GM12878 (cell line): ENCODE data around the gene CA5A. TPM values are rescaled to one million over a fixed set of nuclear protein-coding genes. Genes with fewer than 3 reads are reported as not detected.

Experiments used
- BACH1 ChIP-seq: fragments of 450-650 bp; IDR thresholded peaks from 2 replicates; pipeline ENCODE4 v1.6.1; 2017; ENCODE audit warnings: mild to moderate bottlenecking, borderline replicate concordance
- BRCA1 ChIP-seq: IDR thresholded peaks from 2 replicates; pipeline ENCODE4 v1.6.1; 2011; ENCODE audit warnings: low read depth, low read length, improper control_type of control experiment
- CHD4 ChIP-seq: fragments of 200-600 bp; sonication (generic); IDR thresholded peaks from 2 replicates; pipeline ENCODE4 v1.6.1; 2016; ENCODE audit warnings: mild to moderate bottlenecking
- GATAD2B ChIP-seq: fragments of 450-650 bp; conservative IDR thresholded peaks from 2 replicates; pipeline ENCODE4 v1.6.1; 2017; ENCODE audit warnings: low read depth, mild to moderate bottlenecking, moderate library complexity
- IKZF2 ChIP-seq, 2 experiments: fragments of 450-650 bp; IDR thresholded peaks; 2 replicates each; pipeline ENCODE4 v1.6.1; 2017; ENCODE audit warnings: mild to moderate bottlenecking in 2 of 2, moderate library complexity in 2 of 2
- LARP7 ChIP-seq: fragments of 450-650 bp; IDR thresholded peaks from 2 replicates; pipeline ENCODE4 v1.6.1; 2017; ENCODE audit warnings: mild to moderate bottlenecking
- MYC ChIP-seq: IDR thresholded peaks from 2 replicates; pipeline ENCODE4 v1.6.1; 2011; ENCODE audit warnings: mild to moderate bottlenecking, low read length, moderate library complexity, inconsistent platforms; ENCODE audit not compliant: insufficient read depth, insufficient replicate concordance, insufficient read length, severe bottlenecking
- NR2F1 ChIP-seq: fragments of 450-650 bp; conservative IDR thresholded peaks from 2 replicates; pipeline ENCODE4 v1.6.1; 2017; ENCODE audit warnings: mild to moderate bottlenecking
- POLR2A ChIP-seq: IDR thresholded peaks from 2 replicates; pipeline ENCODE4 v1.6.1; 2011; ENCODE audit warnings: low read depth, mild to moderate bottlenecking, low read length
- POLR2AphosphoS2 ChIP-seq: IDR thresholded peaks from 2 replicates; pipeline ENCODE4 v1.6.1; 2011; ENCODE audit warnings: low read depth, mild to moderate bottlenecking, low read length, improper control_type of control experiment, moderate library complexity
- RELA ChIP-seq: fragments of 450-650 bp; IDR thresholded peaks from 2 replicates; pipeline ENCODE4 v1.8.0; 2014; ENCODE audit warnings: borderline replicate concordance; ENCODE audit not compliant: partially characterized antibody
- RUNX3 ChIP-seq: IDR thresholded peaks from 2 replicates; pipeline ENCODE4 v1.6.1; 2012; ENCODE audit warnings: low read length, inconsistent platforms
- SMC3 ChIP-seq: IDR thresholded peaks from 2 replicates; pipeline ENCODE4 v1.6.1; 2011; ENCODE audit warnings: low read length, improper control_type of control experiment, borderline replicate concordance
- SPI1 ChIP-seq: IDR thresholded peaks from 2 replicates; pipeline ENCODE4 v1.6.1; 2011; ENCODE audit warnings: low read depth, mild to moderate bottlenecking, low read length, moderate library complexity, borderline replicate concordance; ENCODE audit not compliant: insufficient read depth
- TCF12 ChIP-seq: IDR thresholded peaks from 2 replicates; pipeline ENCODE4 v1.6.1; 2011; ENCODE audit warnings: low read depth, mild to moderate bottlenecking, low read length
- ZBTB11 ChIP-seq: fragments of 450-650 bp; formaldehyde crosslinking; IDR thresholded peaks from 2 replicates; pipeline ENCODE4 v1.5.0; 2022; ENCODE audit warnings: mild to moderate bottlenecking, missing genetic modification characterization
- polyA plus RNA-seq, 11 experiments: library from polyadenylated mRNA; depleted of rRNA in 4 of 11; unstranded in 6 of 11; stranded (reverse) in 5 of 11; fragments of >200 nt; fragmentation: Nextera tagmentation in 4 of 11; fragmentation: Illumina TruSeq in 1 of 11; extraction: Ambion mirVana in 4 of 11; extraction: Trizol in 1 of 11; gene quantifications; 1 replicate in 1 of 11; 2 replicates in 10 of 11; pipeline versions ENCODE4 v1.2.1 to v1.2.3, GENCODE V29; 2011 to 2016; ENCODE audit warnings: inconsistent platforms in 2 of 11, missing spikeins in 2 of 11, low read depth in 1 of 11
- total RNA-seq, 4 experiments: library from RNA; depleted of rRNA in 3 of 4; stranded (reverse); fragments of >200 nt in 3 of 4; fragmentation: Illumina TruSeq in 1 of 4; extraction: Trizol in 1 of 4; gene quantifications; 2 replicates each; pipeline versions ENCODE4 v1.2.1 to v1.2.3, GENCODE V29; 2013 to 2021
- TF ChIP-seq, protein P1 (sequence below): fragments of 450-650 bp; IDR thresholded peaks from 2 replicates; pipeline ENCODE4 v1.6.1; 2016; ENCODE audit warnings: mild to moderate bottlenecking
- TF ChIP-seq, protein P2 (sequence below): fragments of 450-650 bp; IDR thresholded peaks from 2 replicates; pipeline ENCODE4 v1.6.1; 2016; ENCODE audit warnings: mild to moderate bottlenecking, moderate library complexity, borderline replicate concordance

CA5A gene
- total and polyA plus RNA-seq, 10 of the 15 experiments (the other 5 are each of a cell fraction or from before 2014, with no cell fraction given), result not detected

DNA sequence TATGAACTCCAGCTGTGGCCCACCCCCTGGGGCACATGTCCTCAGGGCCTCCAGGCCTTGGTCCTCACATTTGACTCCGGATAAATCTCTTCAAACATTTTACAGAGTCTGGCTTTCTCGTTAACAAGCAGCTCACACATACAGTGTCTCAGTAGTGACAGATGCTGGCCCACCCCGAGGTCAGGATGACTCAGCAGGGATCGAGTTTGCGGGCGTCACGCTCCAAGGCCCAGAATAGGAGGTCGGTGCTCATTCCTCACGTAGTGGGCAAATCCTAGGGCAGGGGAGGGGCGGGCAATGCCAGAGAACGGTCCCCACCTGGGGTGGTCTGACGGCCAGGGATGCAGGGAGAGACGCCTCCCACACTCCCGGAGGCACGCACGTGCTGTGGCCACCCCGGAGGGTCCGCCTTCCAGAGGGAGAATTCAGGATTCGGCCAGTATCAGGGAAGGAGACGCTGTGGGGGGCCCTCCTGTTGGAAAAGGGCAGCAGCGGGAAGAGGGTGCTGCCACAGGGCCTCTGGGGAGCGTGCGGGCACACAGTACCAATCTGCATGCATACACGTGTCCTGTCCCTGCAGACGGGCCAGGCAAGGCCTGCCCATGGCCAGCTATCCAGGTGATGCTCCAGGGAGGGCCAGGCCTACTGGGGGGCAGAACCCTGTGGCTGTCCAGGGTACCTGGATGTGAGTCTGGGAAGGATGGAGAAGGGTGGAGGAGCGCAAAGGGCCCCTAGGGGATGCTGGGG lies 75.6 kb downstream of the CA5A start (continued):
- TF ChIP-seq NR2F1 (peak; percentile 59; the same call in 1 of the 2 replicates), BACH1 (peak; percentile 83; the same call in 1 of the 2 replicates), MYC (no peak), TCF12 (0 out of 2 replicates have a peak, but pooled peaks have one; percentile 15), LARP7 (no peak), SMC3 (no peak), BRCA1 (no peak), IKZF2 (IDR thresholded peaks at IDR 0.05) (peak; percentile 45 to 49; a peak in 2 of 4 replicates), RUNX3 (peak; percentile 39; the same call in 1 of the 2 replicates), POLR2AphosphoS2 (no peak), POLR2A (no peak), CHD4 (no peak), SPI1 (no peak), RELA (no peak), ZBTB11 (CRISPR knock-in tag) (no peak), GATAD2B (0 out of 2 replicates have a peak, but pooled peaks have one; percentile 33)
- TF ChIP-seq, protein P1, sequence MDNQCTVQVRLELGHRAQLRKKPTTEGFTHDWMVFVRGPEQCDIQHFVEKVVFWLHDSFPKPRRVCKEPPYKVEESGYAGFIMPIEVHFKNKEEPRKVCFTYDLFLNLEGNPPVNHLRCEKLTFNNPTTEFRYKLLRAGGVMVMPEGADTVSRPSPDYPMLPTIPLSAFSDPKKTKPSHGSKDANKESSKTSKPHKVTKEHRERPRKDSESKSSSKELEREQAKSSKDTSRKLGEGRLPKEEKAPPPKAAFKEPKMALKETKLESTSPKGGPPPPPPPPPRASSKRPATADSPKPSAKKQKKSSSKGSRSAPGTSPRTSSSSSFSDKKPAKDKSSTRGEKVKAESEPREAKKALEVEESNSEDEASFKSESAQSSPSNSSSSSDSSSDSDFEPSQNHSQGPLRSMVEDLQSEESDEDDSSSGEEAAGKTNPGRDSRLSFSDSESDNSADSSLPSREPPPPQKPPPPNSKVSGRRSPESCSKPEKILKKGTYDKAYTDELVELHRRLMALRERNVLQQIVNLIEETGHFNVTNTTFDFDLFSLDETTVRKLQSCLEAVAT, result 0 out of 2 replicates have a peak, but pooled peaks have one; percentile 9
- TF ChIP-seq, protein P2, sequence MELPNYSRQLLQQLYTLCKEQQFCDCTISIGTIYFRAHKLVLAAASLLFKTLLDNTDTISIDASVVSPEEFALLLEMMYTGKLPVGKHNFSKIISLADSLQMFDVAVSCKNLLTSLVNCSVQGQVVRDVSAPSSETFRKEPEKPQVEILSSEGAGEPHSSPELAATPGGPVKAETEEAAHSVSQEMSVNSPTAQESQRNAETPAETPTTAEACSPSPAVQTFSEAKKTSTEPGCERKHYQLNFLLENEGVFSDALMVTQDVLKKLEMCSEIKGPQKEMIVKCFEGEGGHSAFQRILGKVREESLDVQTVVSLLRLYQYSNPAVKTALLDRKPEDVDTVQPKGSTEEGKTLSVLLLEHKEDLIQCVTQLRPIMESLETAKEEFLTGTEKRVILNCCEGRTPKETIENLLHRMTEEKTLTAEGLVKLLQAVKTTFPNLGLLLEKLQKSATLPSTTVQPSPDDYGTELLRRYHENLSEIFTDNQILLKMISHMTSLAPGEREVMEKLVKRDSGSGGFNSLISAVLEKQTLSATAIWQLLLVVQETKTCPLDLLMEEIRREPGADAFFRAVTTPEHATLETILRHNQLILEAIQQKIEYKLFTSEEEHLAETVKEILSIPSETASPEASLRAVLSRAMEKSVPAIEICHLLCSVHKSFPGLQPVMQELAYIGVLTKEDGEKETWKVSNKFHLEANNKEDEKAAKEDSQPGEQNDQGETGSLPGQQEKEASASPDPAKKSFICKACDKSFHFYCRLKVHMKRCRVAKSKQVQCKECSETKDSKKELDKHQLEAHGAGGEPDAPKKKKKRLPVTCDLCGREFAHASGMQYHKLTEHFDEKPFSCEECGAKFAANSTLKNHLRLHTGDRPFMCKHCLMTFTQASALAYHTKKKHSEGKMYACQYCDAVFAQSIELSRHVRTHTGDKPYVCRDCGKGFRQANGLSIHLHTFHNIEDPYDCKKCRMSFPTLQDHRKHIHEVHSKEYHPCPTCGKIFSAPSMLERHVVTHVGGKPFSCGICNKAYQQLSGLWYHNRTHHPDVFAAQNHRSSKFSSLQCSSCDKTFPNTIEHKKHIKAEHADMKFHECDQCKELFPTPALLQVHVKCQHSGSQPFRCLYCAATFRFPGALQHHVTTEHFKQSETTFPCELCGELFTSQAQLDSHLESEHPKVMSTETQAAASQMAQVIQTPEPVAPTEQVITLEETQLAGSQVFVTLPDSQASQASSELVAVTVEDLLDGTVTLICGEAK, result no peak
- TF ChIP-seq, all 136 proteins: peak for 9
